DND-41 (cell line): ENCODE data around the gene MPHOSPH8.

Source experiments
- CTCF ChIP-seq: IDR thresholded peaks from 2 replicates; pipeline ENCODE4 v1.5.1; 2012; ENCODE audit warnings: borderline replicate concordance, low read length, moderate library complexity, mild to moderate bottlenecking; ENCODE audit not compliant: poor library complexity, severe bottlenecking; ENCODE audit errors: extremely low read depth
- EZH2 ChIP-seq: IDR thresholded peaks from 3 replicates; pipeline ENCODE4 v1.6.1; 2012; ENCODE audit warnings: borderline replicate concordance, low read depth, mild to moderate bottlenecking, moderate library complexity, low read length, inconsistent platforms; ENCODE audit not compliant: severe bottlenecking

DNA sequence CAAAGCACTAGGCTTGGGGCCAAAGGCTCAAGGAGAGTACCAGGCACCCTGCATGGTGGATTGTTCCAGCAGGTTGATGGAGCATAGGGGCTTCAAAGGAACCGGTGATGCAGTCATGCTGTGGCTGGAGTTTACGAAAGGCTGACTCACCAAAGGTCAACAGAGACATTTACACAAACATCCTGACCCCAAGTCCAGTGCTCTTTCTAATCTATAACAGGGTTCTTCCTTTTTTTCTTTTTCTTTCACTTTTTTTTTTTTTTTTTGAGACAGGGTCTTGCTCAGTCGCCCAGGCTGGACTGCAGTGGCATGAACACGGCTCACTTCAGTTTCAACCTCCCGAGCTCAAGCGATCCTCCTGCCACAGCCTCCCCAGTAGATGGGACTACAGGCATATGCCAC lies 36.5 kb upstream of the MPHOSPH8 start:
- TF ChIP-seq CTCF (no peak), EZH2 (no peak)
